Activated CD8-positive, alpha-beta T cell treated with anti-CD3 and anti-CD28 coated beads for 36 hours (primary cell): ENCODE measurements around the gene TERT. TPM values are rescaled to one million over a fixed set of nuclear protein-coding genes. Genes with fewer than 3 reads are reported as not detected.
"Not testable (repeated sequence)": the region's sequence is repeated elsewhere in the genome, so short reads cannot be mapped to it uniquely, and the experiment has no call there.

Source experiments
- ATAC-seq: fragments of 200-7000 bp; cut with Tn5 transposase; one replicate; pipeline ENCODE4 v1.10.0; 2021; ENCODE audit warnings: mild to moderate bottlenecking, moderate library complexity
- CTCF ChIA-PET: fragments of 350-600 bp; sonication (Branson Sonifier 250); formaldehyde crosslinking; loops from one replicate; lab custom pipeline; 2021; ENCODE audit warnings: antibody characterized with exemption; lab: Charles Lee
- POLR2A ChIA-PET: fragments of 350-600 bp; sonication (Branson Sonifier 250); formaldehyde crosslinking; loops from one replicate; lab custom pipeline; 2021; ENCODE audit warnings: antibody characterized with exemption; lab: Charles Lee
- DNase-seq: peaks from one replicate; pipeline ENCODE4 v3.0.0-alpha.2; 2020
- H3K27ac Mint-ChIP-seq: one replicate; pipeline ENCODE4 v1.8.0; 2021; ENCODE audit warnings: mild to moderate bottlenecking, mixed read lengths
- H3K27me3 Mint-ChIP-seq: one replicate; pipeline ENCODE4 v1.8.0; 2021; ENCODE audit warnings: mixed read lengths
- H3K36me3 Mint-ChIP-seq: one replicate; pipeline ENCODE4 v1.8.0; 2021; ENCODE audit warnings: low read depth, mixed read lengths
- H3K4me1 Mint-ChIP-seq: one replicate; pipeline ENCODE4 v1.8.0; 2021; ENCODE audit warnings: low read depth, mixed read lengths
- H3K4me3 Mint-ChIP-seq: one replicate; pipeline ENCODE4 v1.8.0; 2021; ENCODE audit warnings: mild to moderate bottlenecking, moderate library complexity, mixed read lengths
- H3K9me3 Mint-ChIP-seq: one replicate; pipeline ENCODE4 v1.8.0; 2021; ENCODE audit warnings: mixed read lengths
- intact Hi-C: fragments of 100-400 bp; cut with micrococcal nuclease; formaldehyde crosslinking; loops from one replicate; pipeline ENCODE4 v1.10.0; 2022
- total RNA-seq, 2 experiments: library from RNA; stranded (reverse); gene quantifications; one replicate each; pipeline ENCODE4 v1.2.3, GENCODE V29; 2021
- TF ChIP-seq, protein P1 (sequence below): fragments of 200-600 bp; IDR thresholded peaks from one replicate; pipeline ENCODE4 v1.8.0; 2022; ENCODE audit warnings: antibody characterized with exemption, mild to moderate bottlenecking

The TERT gene
- total RNA-seq, 2 experiments from 2014 or later, result 12.5 to 12.7 TPM

GRCh38 chr5:1292846-1293415, 1.9 kb downstream of the TERT start:
- DNase-seq, result no peak
- Mint-ChIP-seq H3K36me3 (peaks cover 16% of the 10 kb centered on the region), H3K27me3 (no peaks in the 10 kb centered on the region), H3K27ac (no peak overlapping the region), H3K9me3 (no peaks in the 10 kb centered on the region), H3K4me1 (peaks cover 6% of the 10 kb centered on the region), H3K4me3 (peak overlapping the region; percentile 17)
- no peak for ATAC-seq
- CTCF ChIA-PET, result no interaction called here
- intact Hi-C loops, result no loop called here
- TF ChIP-seq, protein P1, sequence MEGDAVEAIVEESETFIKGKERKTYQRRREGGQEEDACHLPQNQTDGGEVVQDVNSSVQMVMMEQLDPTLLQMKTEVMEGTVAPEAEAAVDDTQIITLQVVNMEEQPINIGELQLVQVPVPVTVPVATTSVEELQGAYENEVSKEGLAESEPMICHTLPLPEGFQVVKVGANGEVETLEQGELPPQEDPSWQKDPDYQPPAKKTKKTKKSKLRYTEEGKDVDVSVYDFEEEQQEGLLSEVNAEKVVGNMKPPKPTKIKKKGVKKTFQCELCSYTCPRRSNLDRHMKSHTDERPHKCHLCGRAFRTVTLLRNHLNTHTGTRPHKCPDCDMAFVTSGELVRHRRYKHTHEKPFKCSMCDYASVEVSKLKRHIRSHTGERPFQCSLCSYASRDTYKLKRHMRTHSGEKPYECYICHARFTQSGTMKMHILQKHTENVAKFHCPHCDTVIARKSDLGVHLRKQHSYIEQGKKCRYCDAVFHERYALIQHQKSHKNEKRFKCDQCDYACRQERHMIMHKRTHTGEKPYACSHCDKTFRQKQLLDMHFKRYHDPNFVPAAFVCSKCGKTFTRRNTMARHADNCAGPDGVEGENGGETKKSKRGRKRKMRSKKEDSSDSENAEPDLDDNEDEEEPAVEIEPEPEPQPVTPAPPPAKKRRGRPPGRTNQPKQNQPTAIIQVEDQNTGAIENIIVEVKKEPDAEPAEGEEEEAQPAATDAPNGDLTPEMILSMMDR, result no peak
- POLR2A ChIA-PET, result no interaction called here

DNA sequence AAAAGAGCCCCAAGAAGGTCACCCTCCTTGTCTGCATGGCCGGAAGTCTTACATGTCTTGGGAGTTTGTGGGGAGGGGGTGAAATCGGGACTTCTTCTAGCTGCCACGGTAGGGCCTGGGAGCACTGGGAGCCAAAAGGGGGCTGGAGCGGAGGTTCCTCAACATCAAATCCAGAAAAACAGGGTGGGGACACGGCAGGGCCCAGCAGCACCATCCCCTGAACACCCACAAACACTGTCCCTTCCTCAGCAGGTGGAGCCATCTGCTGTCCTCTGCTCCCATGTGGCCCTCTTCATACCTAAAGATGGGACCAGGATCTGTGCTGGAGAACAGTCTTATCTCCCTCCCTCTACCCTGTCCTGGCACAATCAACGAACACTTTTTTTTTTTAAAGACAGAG, 2.7 kb downstream of the TERT start:
- H3K36me3 Mint-ChIP-seq, result peaks cover 17% of the 10 kb centered on the region
- DNase-seq (no peak), ATAC-seq (no peak)
- H3K4me3 Mint-ChIP-seq, result peak overlapping the region; percentile 14
- no peak overlapping the region for H3K27ac Mint-ChIP-seq
- no peaks in the 10 kb centered on the region for H3K9me3 Mint-ChIP-seq
- ChIA-PET POLR2A (no interaction called here), CTCF (no interaction called here)
- intact Hi-C loops, result no loop called here
- H3K27me3 Mint-ChIP-seq, result no peaks in the 10 kb centered on the region
- TF ChIP-seq, protein P1, result no peak
- peaks cover 6% of the 10 kb centered on the region for H3K4me1 Mint-ChIP-seq

DNA sequence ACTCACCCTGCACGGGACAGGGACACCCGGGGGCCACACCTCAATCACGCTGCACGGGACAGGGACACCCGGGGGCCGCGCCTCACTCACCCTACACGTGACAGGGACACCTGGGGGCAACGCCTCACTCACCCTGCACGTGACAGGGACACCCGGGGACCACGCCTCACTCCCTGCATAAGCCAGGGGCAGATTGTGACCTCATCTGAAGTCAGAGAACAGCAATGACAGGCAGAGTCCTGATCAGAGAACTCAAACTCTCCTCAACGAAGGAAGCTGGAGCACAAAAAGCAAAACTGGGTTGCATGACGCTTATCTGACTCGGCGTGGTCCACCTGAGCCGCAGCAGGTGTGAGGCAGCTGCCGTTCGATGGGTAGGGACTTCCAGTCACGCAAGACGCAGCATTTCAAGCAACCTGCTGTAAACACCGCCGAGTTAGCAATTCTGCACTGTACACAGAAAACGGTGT, 3.2 kb downstream of the TERT start:
- DNase-seq (no peak), ATAC-seq (no peak)
- no peak overlapping the region for H3K27ac Mint-ChIP-seq

DNA sequence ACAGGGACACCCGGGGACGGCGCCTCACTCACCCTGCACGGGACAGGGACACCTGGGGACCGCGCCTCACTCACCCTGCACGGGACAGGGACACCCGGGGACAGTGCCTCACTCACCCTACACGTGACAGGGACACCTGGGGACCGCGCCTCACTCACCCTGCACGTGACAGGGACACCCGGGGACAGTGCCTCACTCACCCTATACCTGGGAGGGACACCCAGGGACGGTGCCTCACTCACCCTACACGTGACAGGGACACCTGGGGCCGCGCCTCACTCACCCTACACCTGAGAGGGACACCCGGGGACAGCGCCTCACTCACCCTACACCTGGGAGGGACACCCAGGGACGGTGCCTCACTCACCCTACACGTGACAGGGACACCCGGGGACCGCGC, 3.9 kb downstream of the TERT start:
- intact Hi-C loops, POLR2A ChIA-PET, H3K4me1 Mint-ChIP-seq, H3K27ac Mint-ChIP-seq, H3K4me3 Mint-ChIP-seq, ATAC-seq, DNase-seq, H3K9me3 Mint-ChIP-seq, CTCF ChIA-PET, H3K27me3 Mint-ChIP-seq: not testable (repeated sequence)
- H3K36me3 Mint-ChIP-seq, result peaks cover 18% of the 10 kb centered on the region

More for the DNA sequence above, 3.2 kb downstream of the TERT start:
- Mint-ChIP-seq H3K4me1 (peaks cover 6% of the 10 kb centered on the region), H3K9me3 (no peaks in the 10 kb centered on the region), H3K4me3 (peak overlapping the region; percentile 14), H3K36me3 (peaks cover 17% of the 10 kb centered on the region), H3K27me3 (no peaks in the 10 kb centered on the region)
- ChIA-PET POLR2A (no interaction called here), CTCF (no interaction called here)
- TF ChIP-seq, protein P1, result no peak
- intact Hi-C loops, result no loop called here

DNA sequence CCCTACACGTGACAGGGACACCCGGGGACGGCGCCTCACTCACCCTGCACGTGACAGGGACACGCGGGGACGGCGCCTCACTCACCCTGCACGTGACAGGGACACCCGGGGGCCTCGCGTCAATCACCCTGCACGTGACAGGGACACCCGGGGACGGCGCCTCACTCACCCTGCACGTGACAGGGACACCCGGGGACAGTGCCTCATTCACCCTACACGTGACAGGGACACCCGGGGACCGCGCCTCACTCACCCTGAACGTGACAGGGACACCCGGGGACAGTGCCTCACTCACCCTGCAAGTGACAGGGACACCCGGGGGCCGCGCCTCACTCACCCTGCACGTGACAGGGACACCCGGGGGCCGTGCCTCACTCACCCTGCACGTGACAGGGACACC, 5.3 kb downstream of the TERT start:
- H3K9me3 Mint-ChIP-seq, H3K4me3 Mint-ChIP-seq, DNase-seq, H3K27me3 Mint-ChIP-seq, intact Hi-C loops, ATAC-seq, H3K4me1 Mint-ChIP-seq, POLR2A ChIA-PET, CTCF ChIA-PET, H3K27ac Mint-ChIP-seq: not testable (repeated sequence)
- H3K36me3 Mint-ChIP-seq, result peaks cover 18% of the 10 kb centered on the region

- peaks cover 6% of the 10 kb centered on the region for H3K4me1 Mint-ChIP-seq
- DNase-seq (no peak), ATAC-seq (no peak)
- intact Hi-C loops, result no loop called here
- no peak overlapping the region for H3K27ac Mint-ChIP-seq
- TF ChIP-seq, protein P1, result no peak
- no peaks in the 10 kb centered on the region for H3K27me3 Mint-ChIP-seq
- ChIA-PET POLR2A (no interaction called here), CTCF (no interaction called here)
- H3K4me3 Mint-ChIP-seq, result no peak overlapping the region
- H3K36me3 Mint-ChIP-seq, result peaks cover 18% of the 10 kb centered on the region
- no peaks in the 10 kb centered on the region for H3K9me3 Mint-ChIP-seq
Observed at GRCh38 chr5:1288439-1289335, 6.2 kb downstream of the TERT start.
